ENCODE results near the gene AKAP8L.
"Not testable (repeated sequence)": the region's sequence is repeated elsewhere in the genome, so short reads cannot be mapped to it uniquely, and the experiment has no call there.

The AKAP8L gene

DNA sequence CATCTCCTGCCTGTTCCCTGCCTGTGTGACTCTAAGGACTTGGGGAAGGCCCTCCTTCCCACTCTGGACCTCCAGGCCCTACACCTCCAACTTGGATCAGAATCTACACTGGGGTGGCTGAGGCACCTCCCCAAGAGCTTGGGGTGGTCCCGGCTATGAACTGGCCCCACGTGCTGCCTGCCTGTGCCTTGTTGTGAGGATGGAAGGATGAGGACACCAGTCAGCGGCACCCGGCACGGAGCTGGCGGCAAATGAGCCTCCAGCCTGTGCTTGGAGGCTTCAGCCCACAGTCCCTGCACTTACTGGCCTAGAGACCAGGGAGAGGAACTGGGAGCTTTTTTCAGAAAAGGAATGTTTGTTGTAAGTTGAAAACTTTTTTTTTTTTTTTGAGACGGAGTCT is 47.7 kb downstream of the AKAP8L start:
- Histone ChIP-seq H3K27ac (no peak overlapping the region), H3K4me3 (no peak overlapping the region)

DNA sequence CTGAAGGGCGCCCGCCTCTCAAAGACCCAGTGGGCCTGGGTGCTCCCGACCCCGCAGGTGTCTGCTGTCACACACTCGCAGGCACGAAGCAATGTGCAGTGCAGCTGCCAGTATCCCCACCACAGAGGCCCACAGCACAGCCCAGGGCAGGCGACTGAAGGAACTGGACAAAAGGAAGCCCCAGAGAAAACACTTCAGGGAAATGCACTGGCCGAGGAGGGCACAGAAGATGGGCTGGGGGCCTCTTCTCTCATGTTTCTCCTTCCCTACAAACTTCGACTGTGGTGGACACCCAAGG is 49.2 kb downstream of the AKAP8L start:
- no peak overlapping the region for H3K27ac ChIP-seq
- no peak overlapping the region for H3K4me3 ChIP-seq

DNA sequence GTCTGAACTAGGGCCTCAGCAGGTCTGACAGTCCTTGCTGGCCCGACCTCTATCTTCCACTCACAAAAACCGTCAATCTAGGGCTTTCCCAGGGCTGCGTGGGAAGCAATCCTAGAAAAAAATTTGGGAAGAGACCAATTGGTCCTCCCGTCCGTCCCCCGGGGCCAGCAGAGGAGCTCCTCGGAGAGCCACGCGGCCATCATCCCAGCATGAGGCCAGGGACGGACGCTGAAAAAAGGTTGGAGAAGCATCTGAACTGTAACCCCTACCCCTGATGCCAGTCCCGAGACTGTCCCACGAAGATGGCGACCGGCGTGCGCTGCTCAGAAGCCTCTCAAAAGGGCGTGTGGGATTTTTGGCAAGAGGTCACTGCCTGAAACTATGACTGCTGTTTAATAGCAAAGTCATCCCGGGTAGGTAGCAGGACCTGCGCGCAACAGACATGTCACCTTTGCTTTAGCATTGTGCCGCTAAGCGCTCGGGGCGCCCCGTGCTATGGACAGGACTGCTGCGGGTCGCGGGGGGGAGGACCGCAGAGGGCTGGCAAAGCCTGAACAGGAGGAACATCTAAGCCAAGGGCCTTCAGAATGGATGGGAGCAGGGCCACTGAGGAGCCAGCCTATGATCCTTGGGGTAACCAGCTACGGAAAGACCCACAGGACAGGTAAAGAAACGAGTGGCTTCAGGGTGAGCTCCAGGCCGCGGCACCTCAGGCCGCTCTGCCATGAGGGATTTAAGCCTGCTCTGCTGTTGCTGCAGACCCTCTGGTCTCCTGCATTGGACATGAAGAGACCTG is 49.8 kb downstream of the AKAP8L start:
- H3K27ac ChIP-seq: no peak overlapping the region
- no peak overlapping the region for H3K4me3 ChIP-seq

DNA sequence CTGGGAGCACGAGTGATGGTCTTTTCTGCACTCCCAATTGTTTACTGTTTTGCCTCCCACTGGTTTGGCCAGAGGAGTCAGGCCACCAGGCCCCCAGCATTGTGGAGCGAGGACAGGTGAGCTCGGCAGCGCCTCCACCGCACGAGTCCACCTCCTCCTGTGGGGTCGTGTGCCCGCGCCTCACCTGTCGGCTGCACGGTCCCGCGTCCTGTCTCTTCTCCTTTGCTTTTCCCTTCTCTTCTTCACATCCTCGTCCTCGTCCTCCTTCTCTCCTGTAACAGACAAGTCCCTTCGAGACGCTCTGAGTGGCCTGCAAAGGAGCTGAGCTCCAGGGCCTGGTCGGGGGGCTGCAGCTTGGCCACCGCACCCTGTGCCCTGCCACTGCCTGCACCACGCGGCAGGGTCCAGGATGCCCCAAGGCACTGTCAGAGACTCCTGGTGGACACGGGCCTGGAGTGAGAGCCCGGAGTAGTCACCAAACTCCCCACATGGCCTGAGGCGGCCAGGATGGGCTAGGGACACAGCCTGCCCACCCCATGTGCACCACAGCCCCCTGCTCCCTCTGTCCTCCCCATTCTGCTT is 50.6 kb downstream of the AKAP8L start:
- H3K27ac ChIP-seq: no peak overlapping the region
- no peak overlapping the region for H3K4me3 ChIP-seq

DNA sequence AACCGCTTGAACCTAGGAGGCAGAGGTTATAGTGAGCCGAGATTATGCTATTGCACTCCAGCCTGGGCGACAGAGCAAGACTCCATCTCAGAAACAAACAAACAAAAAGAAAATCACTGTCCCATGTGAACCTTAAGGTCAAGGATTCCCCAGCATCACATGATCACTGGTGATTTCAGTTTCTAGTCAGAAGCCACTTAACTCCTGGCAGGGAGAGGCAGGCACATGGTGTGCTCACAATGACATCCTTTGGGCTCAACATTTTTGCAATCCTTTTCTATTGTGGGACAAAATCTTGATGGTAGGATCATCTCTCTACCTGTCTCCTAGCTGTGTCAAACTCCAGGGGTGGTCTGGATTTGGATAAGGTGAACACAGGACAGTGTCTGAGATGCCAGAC is 51.3 kb downstream of the AKAP8L start:
- Histone ChIP-seq H3K4me3 (no peak overlapping the region), H3K27ac (no peak overlapping the region)

DNA sequence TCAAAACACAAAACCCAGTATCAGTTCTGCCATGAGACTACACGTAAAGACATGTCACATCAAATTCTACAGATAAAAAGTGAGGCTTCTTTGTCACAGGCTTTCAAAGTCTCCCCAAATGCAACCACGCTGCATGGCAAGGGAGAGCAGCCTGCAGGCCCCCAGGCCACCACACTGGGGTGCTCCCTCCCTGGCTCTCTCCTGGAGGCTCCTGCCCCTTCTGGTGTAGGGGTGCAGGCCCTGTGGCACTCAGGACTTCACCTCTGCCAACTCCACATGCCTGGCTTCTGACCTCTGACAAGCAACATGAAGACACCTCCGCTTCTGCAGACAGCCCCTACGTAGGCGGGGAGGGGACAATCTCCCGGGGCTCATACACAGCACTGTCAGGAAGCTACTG is 53.5 kb downstream of the AKAP8L start:
- Histone ChIP-seq H3K27ac (no peak overlapping the region), H3K4me3 (no peak overlapping the region)

DNA sequence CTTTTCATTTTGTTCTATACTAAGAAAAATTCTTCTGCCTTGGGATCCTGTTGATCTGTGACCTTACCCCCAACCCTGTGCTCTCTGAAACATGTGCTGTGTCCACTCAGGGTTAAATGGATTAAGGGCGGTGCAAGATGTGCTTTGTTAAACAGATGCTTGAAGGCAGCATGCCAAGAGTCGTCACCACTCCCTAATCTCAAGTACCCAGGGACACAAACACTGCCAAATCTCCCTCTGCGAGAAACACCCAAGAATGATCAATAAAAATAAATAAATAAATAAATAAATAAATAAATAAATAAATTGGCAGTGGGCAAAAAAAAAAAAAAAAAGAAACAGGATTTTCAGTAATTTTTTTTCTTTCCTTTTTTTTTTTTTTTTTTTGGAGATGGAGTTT is 55.0 kb downstream of the AKAP8L start:
- H3K4me3 ChIP-seq, H3K27ac ChIP-seq: not testable (repeated sequence)

DNA sequence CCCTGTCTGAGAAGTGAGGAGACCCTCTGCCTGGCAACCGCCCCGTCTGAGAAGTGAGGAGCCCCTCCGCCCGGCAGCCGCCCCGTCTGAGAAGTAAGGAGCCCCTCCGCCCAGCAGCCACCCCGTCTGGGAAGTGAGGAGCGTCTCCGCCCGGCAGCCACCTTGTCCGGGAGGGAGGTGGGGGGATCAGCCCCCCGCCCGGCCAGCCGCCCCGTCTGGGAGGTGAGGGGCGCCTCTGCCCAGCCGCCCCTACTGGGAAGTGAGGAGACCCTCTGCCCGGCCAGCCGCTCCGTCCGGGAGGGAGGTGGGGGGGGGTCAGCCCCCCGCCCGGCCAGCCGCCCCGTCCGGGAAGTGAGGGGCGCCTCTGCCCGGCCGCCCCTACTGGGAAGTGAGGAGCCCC is 55.7 kb downstream of the AKAP8L start:
- H3K4me3 ChIP-seq, H3K27ac ChIP-seq: not testable (repeated sequence)

DNA sequence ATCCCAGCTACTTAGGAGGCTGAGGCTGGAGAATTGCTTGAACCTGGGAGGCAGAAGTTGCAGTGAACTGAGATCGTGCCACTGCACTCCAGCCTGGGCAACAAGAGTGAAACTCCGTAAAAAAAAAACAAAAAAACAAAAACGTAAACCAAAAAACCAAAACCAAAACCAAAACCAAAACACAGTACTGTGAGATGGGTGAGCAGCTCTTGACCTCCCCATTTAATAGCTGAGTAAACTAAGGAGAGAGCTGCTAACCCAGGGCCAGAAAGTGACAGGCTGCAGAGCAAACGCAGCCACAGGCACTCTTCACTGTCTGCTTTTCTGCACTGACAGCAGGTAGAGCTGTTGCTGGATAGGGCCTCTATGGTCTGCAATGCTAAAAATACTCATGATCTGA is 58.8 kb downstream of the AKAP8L start:
- H3K27ac ChIP-seq, H3K4me3 ChIP-seq: not testable (repeated sequence)

DNA sequence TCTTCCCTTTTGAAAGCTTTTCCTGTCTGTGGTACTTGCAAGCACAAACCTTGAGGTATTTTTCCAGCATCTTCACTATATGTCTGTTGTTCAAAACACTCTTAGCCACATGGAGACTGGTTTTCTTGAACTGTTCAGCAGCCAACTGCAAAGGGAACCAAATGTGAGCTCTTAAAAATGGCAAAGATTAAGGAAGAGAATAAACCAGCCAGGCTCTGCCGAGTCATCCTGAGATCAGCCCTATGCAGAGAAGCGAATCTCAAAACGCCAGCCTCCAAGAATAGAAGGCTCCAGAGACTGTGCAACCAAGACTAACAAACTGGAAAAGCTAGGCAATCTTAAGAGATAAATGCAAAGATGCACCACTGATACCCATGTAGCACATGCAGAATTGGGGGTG is 59.9 kb downstream of the AKAP8L start:
- no peak overlapping the region for H3K4me3 ChIP-seq
- H3K27ac ChIP-seq: no peak overlapping the region

DNA sequence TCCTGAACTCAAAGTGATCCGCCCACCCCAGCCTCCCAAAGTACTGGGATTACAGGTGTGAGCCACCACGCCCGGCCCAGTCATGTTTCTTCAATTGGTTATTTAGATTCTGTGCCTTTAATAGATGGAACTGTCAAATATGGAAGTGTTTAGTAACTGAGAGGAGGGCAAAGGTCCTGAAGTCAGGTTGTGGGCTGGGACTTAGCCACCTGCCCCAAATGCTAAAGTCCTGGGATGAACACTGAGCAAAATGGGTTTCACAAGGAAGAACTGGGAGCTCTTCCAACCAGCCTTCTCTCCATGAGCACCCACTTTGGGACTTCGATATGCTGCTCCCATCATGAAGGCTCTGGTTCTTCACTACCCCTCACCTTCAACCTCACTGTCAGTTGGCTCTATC is 60.9 kb downstream of the AKAP8L start:
- Histone ChIP-seq H3K4me3 (no peak overlapping the region), H3K27ac (no peak overlapping the region)

DNA sequence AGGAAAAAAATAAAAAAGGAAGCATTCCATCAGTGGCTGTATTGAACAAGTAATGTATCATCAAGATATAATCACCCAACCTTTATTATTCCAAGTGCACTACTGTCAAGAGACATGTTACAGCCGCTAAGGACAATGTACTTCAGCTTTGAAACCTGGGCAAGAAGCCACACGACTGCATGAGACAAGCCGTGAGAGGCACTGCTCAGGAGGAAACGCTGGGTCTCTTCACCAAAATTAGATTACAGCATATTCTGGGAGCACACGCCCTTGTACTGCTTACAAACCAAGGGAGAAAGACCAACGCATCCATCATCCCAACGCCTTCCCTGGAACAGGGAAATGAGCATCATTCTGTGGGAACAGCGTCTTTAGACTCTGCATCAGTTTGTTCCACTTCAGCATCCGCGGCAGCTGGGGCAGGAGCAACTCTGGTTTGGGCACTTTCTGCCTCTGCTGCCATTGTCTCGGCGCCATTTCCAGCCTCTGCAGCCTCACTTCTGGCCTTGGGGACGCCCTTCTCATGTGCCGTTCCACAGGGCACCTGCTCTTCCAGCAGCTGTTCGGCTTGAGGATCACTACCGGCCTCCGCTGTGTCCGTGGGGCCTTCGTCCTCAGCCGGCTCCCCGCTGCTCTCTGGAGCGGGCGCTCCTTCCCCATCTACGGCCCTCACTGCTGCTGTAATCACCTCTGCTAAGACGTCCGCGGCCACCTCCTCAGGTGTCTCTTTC is 64.1 kb downstream of the AKAP8L start:
- Histone ChIP-seq H3K27ac (no peak overlapping the region), H3K4me3 (no peak overlapping the region)

DNA sequence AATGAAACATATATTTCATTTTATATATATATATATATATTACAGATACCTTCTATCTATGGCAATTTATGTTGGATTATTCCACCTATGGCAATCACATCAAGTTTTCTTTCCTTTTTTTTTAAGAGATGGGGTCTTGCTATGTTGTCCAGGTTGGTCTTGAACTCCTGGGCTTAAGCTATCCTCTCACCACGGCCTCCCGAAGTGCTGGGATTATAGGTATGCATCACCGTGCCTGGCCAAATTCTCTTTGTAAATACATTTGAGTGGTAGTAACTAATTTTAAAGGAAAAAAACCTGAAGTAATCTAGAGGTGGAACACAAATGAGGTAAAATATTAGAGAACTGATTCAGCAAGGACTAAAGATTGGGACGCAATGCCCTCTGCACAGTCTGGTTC is 64.9 kb downstream of the AKAP8L start:
- Histone ChIP-seq H3K27ac (no peak overlapping the region), H3K4me3 (no peak overlapping the region)

DNA sequence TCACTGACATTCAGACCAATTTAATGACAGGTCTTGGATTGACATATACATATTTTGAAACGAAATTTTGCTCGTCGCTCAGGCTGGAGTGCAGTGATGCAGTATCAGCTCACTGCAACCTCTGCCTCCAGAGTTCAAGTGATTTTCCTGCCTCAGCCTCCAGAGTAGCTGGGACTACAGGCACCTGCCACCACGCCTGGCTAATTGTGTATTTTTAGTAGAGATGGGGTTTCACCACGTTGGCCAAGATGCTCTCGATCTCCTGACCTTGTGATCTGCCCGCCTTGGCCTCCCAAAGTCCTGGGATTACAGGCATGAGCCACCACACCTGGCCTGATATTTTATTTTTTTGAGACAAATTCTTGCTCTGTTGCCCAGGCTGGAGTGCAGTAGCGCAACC is 66.3 kb downstream of the AKAP8L start:
- not testable (repeated sequence) for H3K4me3 ChIP-seq, H3K27ac ChIP-seq

DNA sequence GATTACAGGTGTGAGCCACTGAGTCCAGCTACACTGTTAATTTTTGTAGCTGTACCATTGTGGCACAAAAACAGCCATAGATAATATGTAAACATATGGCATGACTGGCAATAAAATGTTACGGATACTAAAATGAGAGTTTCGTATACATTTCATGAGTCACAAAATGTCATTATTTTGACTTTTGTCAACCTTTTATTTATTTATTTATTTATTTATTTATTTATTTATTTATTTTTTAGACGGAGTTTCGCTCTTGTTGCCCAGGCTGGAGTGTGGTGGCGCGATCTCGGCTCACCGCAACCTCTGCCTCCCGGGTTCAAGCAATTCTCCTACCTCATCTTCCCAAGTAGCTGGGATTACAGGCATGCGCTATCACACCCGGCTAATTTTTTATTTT is 77.5 kb downstream of the AKAP8L start:
- not testable (repeated sequence) for H3K4me3 ChIP-seq, H3K27ac ChIP-seq

DNA sequence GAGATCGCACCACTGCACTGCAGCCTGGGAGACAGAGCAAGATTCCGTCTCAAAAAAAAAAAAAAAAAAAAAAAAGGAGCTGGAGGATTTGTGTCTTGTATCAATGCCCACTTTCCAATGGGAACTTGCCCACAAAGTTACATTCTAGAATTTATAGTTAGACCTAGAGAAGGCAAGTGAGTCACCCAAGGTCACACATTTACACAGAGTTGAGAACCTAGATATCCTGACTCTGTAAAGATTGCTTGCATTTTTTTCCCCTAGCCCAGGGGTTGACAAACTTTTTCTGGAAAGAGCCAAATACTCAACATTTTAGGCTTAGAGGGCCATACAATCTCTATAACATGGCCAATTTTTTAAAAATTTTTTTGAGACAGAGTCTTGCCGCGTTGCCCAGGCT is 78.7 kb downstream of the AKAP8L start:
- H3K27ac ChIP-seq: no peak overlapping the region
- no peak overlapping the region for H3K4me3 ChIP-seq

DNA sequence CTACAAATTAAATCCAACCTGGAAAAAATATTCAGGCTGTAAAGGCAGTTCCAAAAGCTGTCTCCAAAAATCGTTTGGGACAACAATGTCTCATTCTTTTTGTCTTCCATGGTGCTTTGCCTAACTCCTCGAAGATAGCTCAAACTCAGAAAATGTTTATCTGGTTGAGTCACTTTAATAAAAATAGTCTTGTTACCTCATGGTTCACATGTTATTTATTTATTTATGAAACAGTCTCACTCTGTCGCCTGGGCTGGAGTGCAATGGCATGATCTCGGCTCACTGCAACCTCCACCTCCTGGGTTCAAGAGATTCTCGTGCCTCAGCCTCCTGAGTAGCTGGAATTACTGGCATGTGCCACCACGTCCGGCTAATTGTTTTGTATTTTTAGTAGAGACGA is 81.6 kb downstream of the AKAP8L start:
- Histone ChIP-seq H3K4me3 (no peak overlapping the region), H3K27ac (peak overlapping the region in 4 of 21 experiments; percentile 26 to 53 (median 42))

DNA sequence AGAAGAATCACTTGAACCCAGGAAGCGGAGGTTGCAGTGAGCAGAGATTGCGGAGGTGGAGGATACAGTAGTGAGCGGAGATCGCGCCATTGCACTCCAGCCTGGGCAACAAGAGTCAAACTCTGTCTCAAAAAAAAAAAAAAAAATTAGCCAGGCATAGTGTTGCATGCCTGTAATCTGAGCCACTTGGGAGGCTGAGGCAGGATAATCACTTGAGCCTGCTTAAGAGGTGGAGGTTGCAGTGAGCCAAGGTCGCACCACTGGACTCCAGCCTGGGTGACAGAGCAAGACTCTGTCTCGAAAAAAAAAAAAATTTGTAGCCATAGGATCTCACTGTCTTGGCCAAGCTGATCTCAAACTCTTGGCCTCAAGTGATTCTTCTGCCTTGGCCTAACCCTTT is 82.8 kb downstream of the AKAP8L start:
- not testable (repeated sequence) for H3K27ac ChIP-seq, H3K4me3 ChIP-seq

DNA sequence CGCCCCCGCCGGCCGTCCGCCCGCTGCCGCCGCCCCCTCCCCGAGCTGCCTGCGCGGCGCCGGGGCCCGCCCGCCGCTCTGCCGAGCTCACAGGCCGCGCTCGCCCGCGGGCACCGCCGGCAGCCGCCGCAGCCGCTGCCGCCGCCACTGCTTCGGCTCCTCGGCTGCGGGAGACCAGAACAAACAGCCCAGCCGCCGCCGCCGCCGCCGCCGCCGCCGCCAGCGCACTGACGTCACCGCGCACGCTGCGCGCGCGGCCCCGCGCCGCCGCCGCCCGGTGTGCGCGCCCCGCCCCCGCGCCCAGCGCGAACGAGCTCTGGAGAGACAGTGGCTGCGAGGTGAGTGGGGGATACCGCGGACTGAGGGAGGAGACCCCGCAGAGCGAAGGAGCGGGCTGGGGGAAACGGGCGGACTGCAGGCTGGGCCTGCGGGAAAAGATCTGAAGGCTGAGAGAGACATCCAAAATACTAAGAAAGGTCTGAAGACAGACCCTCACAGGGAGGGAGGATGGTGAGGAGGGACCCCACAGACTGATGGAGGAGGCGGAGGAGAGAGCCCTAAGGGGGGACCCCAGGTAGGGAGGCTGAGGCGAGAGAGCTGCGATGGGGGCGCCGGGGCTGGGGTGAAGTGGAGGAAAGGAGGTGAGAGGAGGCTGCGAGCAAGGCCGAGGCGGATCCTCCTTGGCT is 86.3 kb downstream of the AKAP8L start, which contains the start of gene BRD4:
Gene BRD4 (minus strand): TSS at position 229 of the 686 bp plus-strand sequence. CDS start 59,440 bp downstream, outside the sequence.
- Histone ChIP-seq H3K27ac (peak within 1 kb of the TSS; percentile 82 to 98 (median 92)), H3K4me3 (peak within 1 kb of the TSS; percentile 74 to 98 (median 93))

Measured in skin epidermis (tissue), 12 donors.